Pancreas (tissue), 10 donors: ENCODE measurements around the gene IL1RAP. TPM values are rescaled to one million over a fixed set of nuclear protein-coding genes. Genes with fewer than 3 reads are reported as not detected.

Source experiments
- ATAC-seq, 4 donors: fragments of 200-7000 bp; cut with Tn5 transposase; one replicate each; pipeline versions ENCODE4 v1.8.0 to v1.9.1; 2020; ENCODE audit warnings: mild to moderate bottlenecking in 4 of 4, moderate library complexity in 4 of 4
- DNase-seq, 6 donors: peaks; one replicate each; pipeline ENCODE4 v3.0.0-alpha.2; 2020
- FAIRE-seq: peaks from 2 replicates; lab custom pipeline; 2012; peaks lifted over from hg19 to GRCh38; lab: Jason Lieb, UNC
- H3K27ac ChIP-seq, 4 donors: fragments of 200-600 bp; sonication (generic); 1 replicate in 3 of 4; 2 replicates in 1 of 4; pipeline versions ENCODE4 v1.5.0 to v1.8.0; 2020
- H3K27me3 ChIP-seq, 4 donors: fragments of 200-600 bp; one replicate each; pipeline ENCODE4 v1.8.0; 2021
- H3K36me3 ChIP-seq, 3 donors: fragments of 200-600 bp; sonication (generic) in 1 of 3; one replicate each; pipeline versions ENCODE4 v1.5.0 to v1.8.0; 2020 to 2021
- H3K4me1 ChIP-seq, 3 donors: fragments of 200-600 bp; one replicate each; pipeline ENCODE4 v1.8.0; 2021
- H3K4me3 ChIP-seq, 4 donors: fragments of 200-600 bp; sonication (generic) in 2 of 4; one replicate each; pipeline versions ENCODE4 v1.5.0 to v1.8.0; 2020 to 2021
- H3K9me3 ChIP-seq, 4 donors: fragments of 200-600 bp; one replicate each; pipeline ENCODE4 v1.8.0; 2021
- CTCF ChIP-seq, 4 donors: fragments of 200-600 bp; sonication (generic) in 3 of 4; IDR thresholded peaks; one replicate each; pipeline versions ENCODE4 v1.5.0 to v1.8.0; 2021; ENCODE audit warnings: antibody characterized with exemption in 4 of 4
- WGBS, 2 donors: extraction: QIAGEN DNeasy Blood & Tissue Kit; methylation state at CpG; one replicate each; pipeline ENCODE4 v1.1.7; 2013; 5-methylcytosine and 5-hydroxymethylcytosine counted together
- intact Hi-C, 3 donors: fragments of 100-400 bp; cut with DNase I; formaldehyde crosslinking; loops; one replicate each; pipeline versions ENCODE4 v1.11.1 to v1.14.2; 2022
- polyA plus RNA-seq, 2 donors: library from polyadenylated mRNA; stranded (reverse); fragments of 200-250 nt; gene quantifications; one replicate each; pipeline ENCODE4 v1.2.3, GENCODE V29; 2013
- total RNA-seq, 6 donors: library from RNA; stranded (reverse); fragmentation: NEBNext Ultra II Directional in 4 of 6; extraction: Animal tissue kit (Norgen Biotek cat#: 25700) in 4 of 6; gene quantifications; one replicate each; pipeline versions ENCODE4 v1.2.1 to v1.2.4, GENCODE V29; 2021 to 2023
- donor health status: healthy with polysubstance abuse.
- donor health status: DM: no; HTN: no; CAD: no; lungs with moderate emphysema.
- donor health status: DM: no; HTN: no; CAD: no.
- donor health status: control.
- donor health status: control.
- donor health status: Bipolar disorder and iron deficiency.
- donor health status: DM: yes; HTN: yes; CAD: no.
- donor health status: DM: no; HTN: no; CAD: no.
- donor health status: DM: no; HTN: no; CAD: no.
- donor health status: DM: yes; HTN: yes; CAD: no.

Gene IL1RAP
- total and polyA plus RNA-seq, 8 donors, result 0.49 to 9.3 (median 3.4) TPM

- Histone ChIP-seq H3K36me3 (no peaks in the 10 kb centered on the region), H3K4me3 (no peak overlapping the region), H3K27me3 (no peaks in the 10 kb centered on the region), H3K27ac (no peak overlapping the region), H3K4me1 (no peaks in the 10 kb centered on the region), H3K9me3 (no peaks in the 10 kb centered on the region)
- DNase-seq (no peak), ATAC-seq (no peak), FAIRE-seq (no peak)
- WGBS, 2 donors, result 64 to 77% methylated on average over 1 of the region's 1 CpG
- intact Hi-C loops, result no loop called here
- no peak for TF ChIP-seq CTCF (IDR thresholded peaks at IDR 0.05)
Measured at GRCh38 chr3:190558316-190558715, 44.4 kb downstream of the IL1RAP start.

- WGBS, 2 donors, result 87 to 91% methylated on average over 2 of the region's 2 CpGs
- no peaks in the 10 kb centered on the region for H3K9me3 ChIP-seq
- intact Hi-C loops, result no loop called here
- H3K27ac ChIP-seq, result no peak overlapping the region
- no peaks in the 10 kb centered on the region for H3K27me3 ChIP-seq
- H3K4me3 ChIP-seq, result no peak overlapping the region
- no peaks in the 10 kb centered on the region for H3K4me1 ChIP-seq
- TF ChIP-seq CTCF (IDR thresholded peaks at IDR 0.05), result no peak
- no peak for DNase-seq
- no peak for FAIRE-seq
- peak in 1 of 4 donors; percentile 34 for ATAC-seq
- H3K36me3 ChIP-seq, result no peaks in the 10 kb centered on the region
Measured at GRCh38 chr3:190558796-190559195, 44.9 kb downstream of the IL1RAP start.

- no peak for TF ChIP-seq CTCF (IDR thresholded peaks at IDR 0.05)
- Histone ChIP-seq H3K9me3 (no peaks in the 10 kb centered on the region), H3K36me3 (no peaks in the 10 kb centered on the region), H3K4me1 (no peaks in the 10 kb centered on the region), H3K27ac (no peak overlapping the region), H3K27me3 (no peaks in the 10 kb centered on the region), H3K4me3 (no peak overlapping the region)
- ATAC-seq (no peak), FAIRE-seq (no peak), DNase-seq (no peak)
- 93 to 96% methylated on average over 11 of the region's 11 CpGs for WGBS, 2 donors
- intact Hi-C loops, result no loop called here
Measured at GRCh38 chr3:190560013-190560895, 46.4 kb downstream of the IL1RAP start.

DNA sequence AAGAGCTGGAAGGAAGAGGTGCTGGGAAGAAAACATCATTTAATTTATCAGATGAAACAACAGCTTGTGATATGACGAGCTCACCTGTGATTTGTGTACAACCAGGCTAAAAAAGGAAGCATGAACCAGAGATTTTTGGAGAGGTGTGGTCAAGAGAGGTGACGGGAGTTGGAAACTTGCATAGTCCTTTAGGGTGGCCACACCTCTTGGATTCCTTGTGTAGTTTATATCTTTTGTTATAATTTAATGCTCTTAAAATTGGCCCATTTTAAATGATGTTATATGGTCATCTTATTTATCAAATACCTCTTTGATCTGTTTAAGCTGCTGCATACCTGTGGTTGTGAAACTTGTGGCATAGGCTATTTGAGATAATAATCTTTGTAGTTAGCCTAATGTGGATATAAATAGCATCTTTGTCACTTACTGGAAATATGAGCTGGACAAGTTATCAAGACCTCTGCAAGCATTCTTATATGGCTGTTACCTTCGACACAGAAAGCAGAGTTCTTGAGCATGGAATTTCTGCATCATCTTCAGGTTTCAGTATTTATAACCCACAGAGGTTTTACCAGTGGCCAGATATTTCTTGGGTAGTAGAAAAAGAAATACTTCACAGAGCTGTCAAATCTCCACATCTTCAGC lies 49.1 kb downstream of the IL1RAP start:
- Histone ChIP-seq H3K27me3 (no peaks in the 10 kb centered on the region), H3K4me3 (no peak overlapping the region), H3K4me1 (peaks cover 0 to 9% (median 0%) of the 10 kb centered on the region in 3 donors), H3K9me3 (no peaks in the 10 kb centered on the region), H3K36me3 (no peaks in the 10 kb centered on the region), H3K27ac (no peak overlapping the region)
- intact Hi-C loops, result no loop called here
- FAIRE-seq (no peak), ATAC-seq (no peak), DNase-seq (no peak)
- WGBS, 2 donors, result 90 to 91% methylated on average over 3 of the region's 3 CpGs
- no peak for TF ChIP-seq CTCF (IDR thresholded peaks at IDR 0.05)
